Renal cortex interstitium (tissue), 11 donors: Measurements from ENCODE around the gene RAB39A. TPM values are rescaled to one million over a fixed set of nuclear protein-coding genes. Genes with fewer than 3 reads are reported as not detected.

Experiments
- DNase-seq, 11 donors: peaks; one replicate each; pipeline ENCODE4 v3.0.0-alpha.2; 2013; ENCODE audit warnings: low read depth in 9 of 11, low spot score in 4 of 11; ENCODE audit errors: extremely low read depth in 1 of 11
- polyA plus RNA-seq, 3 donors: library from polyadenylated mRNA; unstranded; fragments of 120-200 nt; gene quantifications; one replicate each; pipeline ENCODE4 v1.2.1, GENCODE V29; 2013; ENCODE audit not compliant: insufficient read length in 3 of 3

The RAB39A gene
- polyA plus RNA-seq, 3 donors: 0.56 to 1.0 (median 0.82) TPM

- peak in 7 of 11 donors; percentile 10 to 31 (median 16) for DNase-seq
Measured at GRCh38 chr11:108009497-108010370, 81.5 kb downstream of the RAB39A start.

GRCh38 chr11:108012139-108012725, 84.0 kb downstream of the RAB39A start:
- DNase-seq: no peak

Other genes with a start within 250 kb of the RAB39A start
- gene SLN, start 216.4 kb upstream of the RAB39A start, polyA plus RNA-seq: under 1 TPM; 0.23 to 0.80 (median 0.30) TPM
- gene SLC35F2, start 69.7 kb upstream of the RAB39A start, polyA plus RNA-seq: 10 to 100 TPM; 13.5 to 17.4 (median 15.1) TPM
- gene CUL5, start 80.5 kb downstream of the RAB39A start, polyA plus RNA-seq: 10 to 100 TPM; 39.5 to 51.6 (median 47.5) TPM
- 100 to 1,000 TPM in 1 of 3 donors, 10 to 100 TPM in 2; 94.6 to 113 (median 97.9) TPM for gene ACAT1, start 193.1 kb downstream of the RAB39A start, polyA plus RNA-seq